ENCODE results near the gene GIGYF1. TPM values are rescaled to one million over a fixed set of nuclear protein-coding genes. Genes with fewer than 3 reads are reported as not detected.

The GIGYF1 gene
- polyA plus RNA-seq, 1 donor: 47.6 TPM

GRCh38 chr7:100684534-100685042, 9.5 kb downstream of the GIGYF1 start:
- no peak for DNase-seq
- H3K36me3 ChIP-seq (ENCODE audit: control insufficient read depth, insufficient read depth, low read length): peaks cover 98% of the 10 kb centered on the region
- H3K27me3 ChIP-seq (ENCODE audit: control insufficient read depth, insufficient read depth, low read length): no peaks in the 10 kb centered on the region
- no peaks in the 10 kb centered on the region for H3K9me3 ChIP-seq (ENCODE audit: control insufficient read depth, low read depth, low read length)
- H3K27ac ChIP-seq (ENCODE audit: low read length): no peak overlapping the region
- no peak overlapping the region for H3K4me3 ChIP-seq (ENCODE audit: low read length)
- peaks cover 6% of the 10 kb centered on the region for H3K4me1 ChIP-seq (ENCODE audit: control insufficient read depth, insufficient read depth, low read length)
- no CpG with 5 or more reads among the region's 16 CpGs for WGBS (ENCODE audit: insufficient coverage, low lambda C conversion rate)

GRCh38 chr7:100683659-100684533, 10.2 kb downstream of the GIGYF1 start:
- Histone ChIP-seq H3K36me3 (ENCODE audit: control insufficient read depth, insufficient read depth, low read length) (peaks cover 97% of the 10 kb centered on the region), H3K27me3 (ENCODE audit: control insufficient read depth, insufficient read depth, low read length) (no peaks in the 10 kb centered on the region), H3K4me1 (ENCODE audit: control insufficient read depth, insufficient read depth, low read length) (peaks cover 13% of the 10 kb centered on the region), H3K4me3 (ENCODE audit: low read length) (no peak overlapping the region), H3K9me3 (ENCODE audit: control insufficient read depth, low read depth, low read length) (no peaks in the 10 kb centered on the region), H3K27ac (ENCODE audit: low read length) (no peak overlapping the region)
- no peak for DNase-seq
- WGBS (ENCODE audit: insufficient coverage, low lambda C conversion rate): no CpG with 5 or more reads among the region's 37 CpGs

GRCh38 chr7:100682991-100683658, 10.9 kb downstream of the GIGYF1 start:
- peaks cover 97% of the 10 kb centered on the region for H3K36me3 ChIP-seq (ENCODE audit: control insufficient read depth, insufficient read depth, low read length)
- peaks cover 20% of the 10 kb centered on the region for H3K4me1 ChIP-seq (ENCODE audit: control insufficient read depth, insufficient read depth, low read length)
- H3K4me3 ChIP-seq (ENCODE audit: low read length): no peak overlapping the region
- no CpG with 5 or more reads among the region's 28 CpGs for WGBS (ENCODE audit: insufficient coverage, low lambda C conversion rate)
- no peak for DNase-seq
- H3K9me3 ChIP-seq (ENCODE audit: control insufficient read depth, low read depth, low read length): peaks cover 3% of the 10 kb centered on the region
- H3K27ac ChIP-seq (ENCODE audit: low read length): no peak overlapping the region
- H3K27me3 ChIP-seq (ENCODE audit: control insufficient read depth, insufficient read depth, low read length): no peaks in the 10 kb centered on the region

- 100% methylated on average over 1 of the region's 25 CpGs for WGBS (ENCODE audit: insufficient coverage, low lambda C conversion rate)
- H3K27ac ChIP-seq (ENCODE audit: low read length): no peak overlapping the region
- H3K4me1 ChIP-seq (ENCODE audit: control insufficient read depth, insufficient read depth, low read length): peaks cover 27% of the 10 kb centered on the region
Observed at GRCh38 chr7:100682228-100682741, 11.8 kb downstream of the GIGYF1 start.

DNA sequence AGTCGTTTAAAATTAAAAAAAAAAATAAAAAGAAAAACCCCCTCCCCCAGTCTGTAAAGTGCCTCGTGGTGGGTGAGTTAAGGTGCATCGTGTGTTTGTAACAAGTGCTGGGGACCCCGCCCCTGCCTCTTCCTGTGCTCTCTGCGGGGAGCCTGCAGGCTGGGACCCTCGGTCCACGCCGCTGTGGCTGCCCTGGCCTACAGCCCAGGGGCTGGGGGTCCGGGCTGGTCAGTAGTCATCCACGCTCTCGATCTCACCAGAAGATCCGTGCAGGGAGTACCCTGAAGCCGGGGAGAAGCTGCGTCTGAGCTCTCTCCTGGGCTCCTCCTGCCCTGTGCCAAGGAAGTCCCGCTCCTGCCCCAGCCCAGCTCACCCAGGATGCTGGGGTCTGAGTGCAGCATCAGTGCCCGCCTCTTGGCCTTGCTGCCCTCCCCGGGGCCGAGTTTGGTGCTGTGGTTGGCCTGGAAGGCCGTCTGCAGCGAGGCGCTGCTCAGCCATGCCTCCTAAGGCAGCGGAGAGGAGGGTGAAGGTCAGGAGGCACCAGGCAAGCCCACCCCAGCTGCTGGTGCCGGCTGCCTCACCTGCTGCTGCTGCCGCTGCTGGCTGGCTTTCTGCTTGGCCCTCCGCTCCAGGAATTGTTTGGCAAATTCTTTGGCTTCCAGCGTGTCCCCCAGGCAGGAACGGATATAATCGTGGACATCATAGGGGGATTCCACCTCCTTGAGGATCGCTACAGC, 12.4 kb downstream of the GIGYF1 start:
- peaks cover 30% of the 10 kb centered on the region for H3K4me1 ChIP-seq (ENCODE audit: control insufficient read depth, insufficient read depth, low read length)
- H3K9me3 ChIP-seq (ENCODE audit: control insufficient read depth, low read depth, low read length): peaks cover 3% of the 10 kb centered on the region
- peaks cover 97% of the 10 kb centered on the region for H3K36me3 ChIP-seq (ENCODE audit: control insufficient read depth, insufficient read depth, low read length)
- WGBS (ENCODE audit: insufficient coverage, low lambda C conversion rate): no CpG with 5 or more reads among the region's 29 CpGs
- DNase-seq: peak in 1 of 2 donors; percentile 10
- H3K4me3 ChIP-seq (ENCODE audit: low read length): no peak overlapping the region
- no peaks in the 10 kb centered on the region for H3K27me3 ChIP-seq (ENCODE audit: control insufficient read depth, insufficient read depth, low read length)
- H3K27ac ChIP-seq (ENCODE audit: low read length): no peak overlapping the region

More at GRCh38 chr7:100682228-100682741, 11.8 kb downstream of the GIGYF1 start:
- Histone ChIP-seq H3K27me3 (ENCODE audit: control insufficient read depth, insufficient read depth, low read length) (no peaks in the 10 kb centered on the region), H3K36me3 (ENCODE audit: control insufficient read depth, insufficient read depth, low read length) (peaks cover 97% of the 10 kb centered on the region), H3K9me3 (ENCODE audit: control insufficient read depth, low read depth, low read length) (peaks cover 3% of the 10 kb centered on the region), H3K4me3 (ENCODE audit: low read length) (no peak overlapping the region)
- DNase-seq: no peak

DNA sequence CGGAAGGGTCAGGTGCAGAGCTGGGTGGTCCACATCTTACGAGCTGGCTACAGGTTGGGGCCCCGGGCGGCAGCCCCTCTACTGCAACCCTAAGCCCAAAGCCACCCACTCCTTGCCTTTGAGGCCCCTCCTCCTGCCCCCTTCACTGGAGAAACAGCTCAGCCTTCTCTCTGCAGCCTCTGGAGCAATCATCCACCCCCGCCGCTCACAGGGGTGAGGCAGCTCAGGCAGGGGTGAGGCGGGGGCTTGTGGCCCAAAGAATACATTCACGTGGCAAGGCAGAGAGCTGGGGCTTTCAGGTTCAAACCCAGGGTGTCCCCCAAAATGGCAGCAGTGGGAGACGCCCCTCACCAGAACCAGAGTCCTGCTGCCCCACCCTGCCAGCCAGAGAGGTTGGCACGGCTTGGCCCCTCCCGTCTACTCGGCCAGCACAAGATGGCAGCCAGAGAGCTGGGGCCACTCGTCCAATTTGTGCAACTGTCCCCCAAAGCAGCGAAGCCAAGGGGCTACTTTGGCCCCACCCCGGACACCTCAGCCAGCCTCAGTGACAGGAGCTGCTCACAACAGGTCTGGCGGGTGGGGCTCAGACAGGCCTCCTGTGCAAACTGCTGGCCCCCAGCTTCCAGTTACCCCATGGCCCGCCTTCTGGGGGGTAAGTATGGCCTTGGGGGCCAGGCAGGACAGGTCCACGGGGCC, 13.3 kb downstream of the GIGYF1 start:
- Histone ChIP-seq H3K4me3 (ENCODE audit: low read length) (no peak overlapping the region), H3K27ac (ENCODE audit: low read length) (no peak overlapping the region), H3K36me3 (ENCODE audit: control insufficient read depth, insufficient read depth, low read length) (peaks cover 91% of the 10 kb centered on the region), H3K27me3 (ENCODE audit: control insufficient read depth, insufficient read depth, low read length) (no peaks in the 10 kb centered on the region), H3K4me1 (ENCODE audit: control insufficient read depth, insufficient read depth, low read length) (peaks cover 33% of the 10 kb centered on the region), H3K9me3 (ENCODE audit: control insufficient read depth, low read depth, low read length) (peaks cover 3% of the 10 kb centered on the region)
- DNase-seq: peak in 1 of 2 donors; percentile 25
- 100% methylated on average over 1 of the region's 18 CpGs for WGBS (ENCODE audit: insufficient coverage, low lambda C conversion rate)

GRCh38 chr7:100679927-100680575, 14.0 kb downstream of the GIGYF1 start:
- no CpG with 5 or more reads among the region's 13 CpGs for WGBS (ENCODE audit: insufficient coverage, low lambda C conversion rate)
- Histone ChIP-seq H3K4me3 (ENCODE audit: low read length) (no peak overlapping the region), H3K4me1 (ENCODE audit: control insufficient read depth, insufficient read depth, low read length) (peaks cover 33% of the 10 kb centered on the region), H3K27ac (ENCODE audit: low read length) (no peak overlapping the region), H3K9me3 (ENCODE audit: control insufficient read depth, low read depth, low read length) (peaks cover 3% of the 10 kb centered on the region), H3K36me3 (ENCODE audit: control insufficient read depth, insufficient read depth, low read length) (peaks cover 84% of the 10 kb centered on the region), H3K27me3 (ENCODE audit: control insufficient read depth, insufficient read depth, low read length) (no peaks in the 10 kb centered on the region)
- DNase-seq: peak in 1 of 2 donors; percentile 22

- Histone ChIP-seq H3K27me3 (ENCODE audit: control insufficient read depth, insufficient read depth, low read length) (no peaks in the 10 kb centered on the region), H3K4me1 (ENCODE audit: control insufficient read depth, insufficient read depth, low read length) (peaks cover 33% of the 10 kb centered on the region), H3K9me3 (ENCODE audit: control insufficient read depth, low read depth, low read length) (peaks cover 3% of the 10 kb centered on the region), H3K36me3 (ENCODE audit: control insufficient read depth, insufficient read depth, low read length) (peaks cover 77% of the 10 kb centered on the region), H3K27ac (ENCODE audit: low read length) (peak overlapping the region; percentile 25), H3K4me3 (ENCODE audit: low read length) (no peak overlapping the region)
- WGBS (ENCODE audit: insufficient coverage, low lambda C conversion rate): no CpG with 5 or more reads among the region's 13 CpGs
- peak in 1 of 2 donors; percentile 51 for DNase-seq
Observed at GRCh38 chr7:100679129-100679926, 14.7 kb downstream of the GIGYF1 start.
